ENCODE measurements around the gene ZBTB38.

- TF ChIP-seq CTCF (IDR thresholded peaks at IDR 0.05; ENCODE audit: poor library complexity, severe bottlenecking) = no peak
- TF ChIP-seq EP300 (conservative IDR thresholded peaks at IDR 0.05; ENCODE audit: poor library complexity, severe bottlenecking) = no peak
- no peak for TF ChIP-seq TAF1 (IDR thresholded peaks at IDR 0.05; ENCODE audit: low read depth)
- no peak for TF ChIP-seq RAD21 (conservative IDR thresholded peaks at IDR 0.05)
- no peak for TF ChIP-seq POLR2AphosphoS5 (IDR thresholded peaks at IDR 0.05)
- TF ChIP-seq REST (IDR thresholded peaks at IDR 0.05; ENCODE audit: borderline replicate concordance) = no peak
Observed at GRCh38 chr3:141375381-141376301, 7.3 kb downstream of the ZBTB38 start.

Data from neural cell (in vitro differentiated cells).